Retinal pigment epithelial cell (primary cell): ENCODE data around the gene TPD52L1.

ENCODE experiments used
- DNase-seq: peaks from one replicate; pipeline ENCODE4 v3.0.0-alpha.2; 2010; ENCODE audit warnings: low read depth
- H3K4me3 ChIP-seq: 2 replicates; pipeline ENCODE4 v1.5.1; 2011; ENCODE audit warnings: mild to moderate bottlenecking, low read length, control low read depth, moderate library complexity
- CTCF ChIP-seq: conservative IDR thresholded peaks from 2 replicates; pipeline ENCODE4 v1.5.1; 2011; ENCODE audit warnings: low read depth, low read length, control low read depth, inconsistent platforms

The TPD52L1 gene

GRCh38 chr6:125245109-125245508, 91.5 kb downstream of the TPD52L1 start:
- H3K4me3 ChIP-seq = no peak overlapping the region
- DNase-seq = no peak
- TF ChIP-seq CTCF = no peak

DNA sequence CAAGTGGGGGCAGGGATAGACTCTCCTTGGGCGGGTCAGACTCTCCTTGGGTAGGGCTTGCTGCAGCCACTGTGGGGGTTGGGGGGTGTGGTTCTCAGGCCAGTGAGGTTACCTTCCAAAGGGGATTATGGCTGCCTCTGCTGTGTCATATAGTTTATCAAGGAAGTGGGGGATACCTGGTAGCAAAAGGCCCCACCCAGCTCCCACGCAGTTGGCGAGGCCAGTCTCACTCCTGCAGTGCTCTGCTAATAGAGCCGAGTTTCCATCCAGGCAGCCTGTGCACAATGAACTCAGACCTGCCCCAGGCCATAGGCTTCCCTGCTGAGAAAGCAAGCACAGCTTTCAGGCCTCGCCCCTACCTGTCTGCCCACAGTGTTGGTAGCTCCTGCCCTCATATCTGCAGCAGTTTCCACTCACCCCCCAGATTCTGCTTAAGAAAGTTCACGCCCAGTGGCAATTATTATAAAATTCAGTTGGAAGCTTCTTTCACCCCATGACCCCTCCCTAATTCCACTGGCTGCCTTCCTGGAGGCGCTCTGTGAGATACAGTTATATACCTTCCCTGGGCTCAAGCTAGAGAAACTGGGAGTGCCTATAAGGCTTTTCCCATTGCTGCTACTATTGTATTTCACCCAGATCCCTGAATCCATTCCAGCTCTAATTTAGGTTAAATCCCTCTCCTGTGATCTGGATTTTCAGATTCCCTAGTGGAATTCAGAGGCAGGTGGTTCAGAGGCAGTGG, 92.1 kb downstream of the TPD52L1 start:
- no peak overlapping the region for H3K4me3 ChIP-seq
- no peak for TF ChIP-seq CTCF
- no peak for DNase-seq

DNA sequence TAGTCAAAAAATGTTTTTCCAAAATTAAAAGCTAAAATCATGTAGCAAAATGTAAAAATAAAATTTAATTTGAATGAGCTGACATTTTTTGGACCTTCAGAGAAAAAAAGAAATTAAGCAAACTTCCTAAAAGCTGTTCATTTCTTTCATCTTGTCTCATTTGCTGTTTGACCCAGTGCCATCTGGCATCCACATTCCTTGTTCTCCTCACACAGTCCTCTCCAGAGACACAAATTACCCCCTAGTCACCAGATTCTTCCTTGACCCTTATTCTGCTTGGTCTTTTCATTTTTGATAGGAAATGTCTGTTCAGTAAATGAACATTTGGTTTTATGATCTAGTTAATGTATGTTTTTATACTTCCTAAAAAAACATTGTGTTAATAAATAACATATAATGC, 93.0 kb downstream of the TPD52L1 start:
- no peak for TF ChIP-seq CTCF
- no peak overlapping the region for H3K4me3 ChIP-seq
- DNase-seq = no peak

GRCh38 chr6:125248136-125248535, 94.6 kb downstream of the TPD52L1 start:
- DNase-seq = no peak

DNA sequence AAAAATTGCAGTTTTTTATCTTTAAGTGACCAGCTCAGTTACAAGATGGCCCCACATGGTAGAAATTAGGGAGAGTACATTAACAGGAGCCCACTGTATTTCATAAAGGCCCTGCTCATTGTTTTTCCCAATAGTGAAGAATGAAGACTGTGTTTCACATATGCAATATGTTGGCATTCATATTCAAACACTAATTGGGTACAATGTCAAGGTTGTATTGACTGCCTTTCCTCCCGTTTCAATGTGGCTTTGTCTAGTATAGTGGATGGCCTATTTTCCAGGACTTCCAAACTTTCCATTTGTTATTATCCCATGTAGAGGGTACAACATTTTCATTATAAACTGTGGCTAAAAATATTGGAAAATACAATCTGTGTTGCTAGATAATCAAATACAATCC, 96.9 kb downstream of the TPD52L1 start:
- DNase-seq = no peak
- no peak for TF ChIP-seq CTCF
- H3K4me3 ChIP-seq = no peak overlapping the region

More at GRCh38 chr6:125248136-125248535, 94.6 kb downstream of the TPD52L1 start:
- no peak overlapping the region for H3K4me3 ChIP-seq
- no peak for TF ChIP-seq CTCF

- no peak overlapping the region for H3K4me3 ChIP-seq
- DNase-seq = no peak
- no peak for TF ChIP-seq CTCF
Observed at GRCh38 chr6:125251516-125252220, 98.1 kb downstream of the TPD52L1 start.

GRCh38 chr6:125252891-125253290, 99.3 kb downstream of the TPD52L1 start:
- no peak overlapping the region for H3K4me3 ChIP-seq
- TF ChIP-seq CTCF = no peak
- DNase-seq = no peak
